Lower lobe of right lung (tissue), 2 donors: ENCODE data around the gene ATP4A. TPM values are rescaled to one million over a fixed set of nuclear protein-coding genes. Genes with fewer than 3 reads are reported as not detected.
"Not testable (repeated sequence)": the region's sequence is repeated elsewhere in the genome, so short reads cannot be mapped to it uniquely, and the experiment has no call there.

Source experiments
- ATAC-seq, 2 donors: fragments of 200-7000 bp; cut with Tn5 transposase; one replicate each; pipeline ENCODE4 v1.9.1; 2020 to 2022; ENCODE audit warnings: mild to moderate bottlenecking in 2 of 2, moderate library complexity in 2 of 2
- DNase-seq: peaks from one replicate; pipeline ENCODE4 v3.0.0-alpha.2; 2020
- H3K27ac ChIP-seq: fragments of 200-600 bp; one replicate; pipeline ENCODE4 v1.8.0; 2022
- H3K27me3 ChIP-seq: fragments of 200-600 bp; one replicate; pipeline ENCODE4 v1.8.0; 2022; ENCODE audit warnings: low read depth
- H3K36me3 ChIP-seq: fragments of 200-600 bp; one replicate; pipeline ENCODE4 v1.8.0; 2022; ENCODE audit warnings: mild to moderate bottlenecking
- H3K4me1 ChIP-seq: fragments of 200-600 bp; one replicate; pipeline ENCODE4 v1.8.0; 2022
- H3K4me3 ChIP-seq: fragments of 200-600 bp; one replicate; pipeline ENCODE4 v1.8.0; 2022; ENCODE audit warnings: mild to moderate bottlenecking
- H3K9me3 ChIP-seq: fragments of 200-600 bp; one replicate; pipeline ENCODE4 v1.8.0; 2022
- intact Hi-C: fragments of 100-400 bp; cut with DNase I; formaldehyde crosslinking; loops from one replicate; pipeline ENCODE4 v1.11.0; 2022
- total RNA-seq: library from RNA; stranded (reverse); fragmentation: NEBNext Ultra II Directional; extraction: Animal tissue kit (Norgen Biotek cat#: 25700); gene quantifications from one replicate; pipeline ENCODE4 v1.2.1, GENCODE V29; 2021
- TF ChIP-seq, protein P1 (sequence below): fragments of 200-600 bp; IDR thresholded peaks from one replicate; pipeline ENCODE4 v1.8.0; 2022; ENCODE audit warnings: antibody characterized with exemption, mild to moderate bottlenecking
- donor health status: DM: no; HTN: yes; CAD: no; lungs with severe emphysema.

Gene ATP4A
- total RNA-seq, 1 donor from 2014 or later = not detected

DNA sequence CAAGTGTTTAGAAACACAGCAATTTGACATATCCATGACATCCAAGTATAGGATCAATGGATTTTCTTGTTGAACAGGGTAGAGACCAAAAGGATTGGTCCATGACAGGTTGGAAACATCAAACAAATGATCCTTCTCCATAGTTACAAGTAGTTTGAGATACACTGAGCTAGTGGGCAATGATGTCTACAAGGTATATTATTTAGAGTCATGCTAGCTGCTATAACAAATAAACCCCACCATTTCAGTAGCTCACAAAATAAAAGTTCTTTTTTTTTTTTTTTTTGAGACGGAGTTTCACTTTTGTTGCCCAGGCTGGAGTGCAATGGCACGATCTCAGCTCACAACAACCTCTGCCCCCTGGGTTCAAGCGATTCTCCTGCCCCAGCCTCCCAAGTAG, 44.2 kb upstream of the ATP4A start:
- no peak overlapping the region for H3K27ac ChIP-seq
- H3K9me3 ChIP-seq = peaks cover 6% of the 10 kb centered on the region
- H3K4me1 ChIP-seq = peaks cover 6% of the 10 kb centered on the region
- no peak overlapping the region for H3K4me3 ChIP-seq
- intact Hi-C loops = no loop called here
- ATAC-seq = no peak
- H3K36me3 ChIP-seq = no peaks in the 10 kb centered on the region
- TF ChIP-seq, protein P1, sequence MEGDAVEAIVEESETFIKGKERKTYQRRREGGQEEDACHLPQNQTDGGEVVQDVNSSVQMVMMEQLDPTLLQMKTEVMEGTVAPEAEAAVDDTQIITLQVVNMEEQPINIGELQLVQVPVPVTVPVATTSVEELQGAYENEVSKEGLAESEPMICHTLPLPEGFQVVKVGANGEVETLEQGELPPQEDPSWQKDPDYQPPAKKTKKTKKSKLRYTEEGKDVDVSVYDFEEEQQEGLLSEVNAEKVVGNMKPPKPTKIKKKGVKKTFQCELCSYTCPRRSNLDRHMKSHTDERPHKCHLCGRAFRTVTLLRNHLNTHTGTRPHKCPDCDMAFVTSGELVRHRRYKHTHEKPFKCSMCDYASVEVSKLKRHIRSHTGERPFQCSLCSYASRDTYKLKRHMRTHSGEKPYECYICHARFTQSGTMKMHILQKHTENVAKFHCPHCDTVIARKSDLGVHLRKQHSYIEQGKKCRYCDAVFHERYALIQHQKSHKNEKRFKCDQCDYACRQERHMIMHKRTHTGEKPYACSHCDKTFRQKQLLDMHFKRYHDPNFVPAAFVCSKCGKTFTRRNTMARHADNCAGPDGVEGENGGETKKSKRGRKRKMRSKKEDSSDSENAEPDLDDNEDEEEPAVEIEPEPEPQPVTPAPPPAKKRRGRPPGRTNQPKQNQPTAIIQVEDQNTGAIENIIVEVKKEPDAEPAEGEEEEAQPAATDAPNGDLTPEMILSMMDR = no peak
- DNase-seq = no peak
- no peaks in the 10 kb centered on the region for H3K27me3 ChIP-seq

DNA sequence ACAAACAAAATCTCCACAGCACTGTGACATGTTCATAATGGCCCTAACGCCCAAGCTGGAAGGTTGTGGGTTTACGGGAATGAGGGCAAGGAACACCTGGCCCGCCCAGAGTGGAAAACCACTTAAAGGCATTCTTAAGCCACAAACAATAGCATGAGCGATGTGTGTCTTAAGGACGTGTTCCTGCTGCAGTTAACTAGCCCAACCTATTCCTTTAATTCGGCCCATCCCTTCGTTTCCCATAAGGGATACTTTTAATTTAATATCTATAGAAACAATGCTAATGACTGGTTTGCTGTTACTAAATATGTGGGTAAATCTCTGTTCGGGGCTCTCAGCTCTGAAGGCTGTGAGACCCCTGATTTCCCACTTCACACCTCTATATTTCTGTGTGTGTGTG, 43.7 kb upstream of the ATP4A start:
- H3K9me3 ChIP-seq, H3K27ac ChIP-seq, ATAC-seq, H3K4me3 ChIP-seq, H3K36me3 ChIP-seq, intact Hi-C loops, H3K4me1 ChIP-seq, DNase-seq, H3K27me3 ChIP-seq: not testable (repeated sequence)

DNA sequence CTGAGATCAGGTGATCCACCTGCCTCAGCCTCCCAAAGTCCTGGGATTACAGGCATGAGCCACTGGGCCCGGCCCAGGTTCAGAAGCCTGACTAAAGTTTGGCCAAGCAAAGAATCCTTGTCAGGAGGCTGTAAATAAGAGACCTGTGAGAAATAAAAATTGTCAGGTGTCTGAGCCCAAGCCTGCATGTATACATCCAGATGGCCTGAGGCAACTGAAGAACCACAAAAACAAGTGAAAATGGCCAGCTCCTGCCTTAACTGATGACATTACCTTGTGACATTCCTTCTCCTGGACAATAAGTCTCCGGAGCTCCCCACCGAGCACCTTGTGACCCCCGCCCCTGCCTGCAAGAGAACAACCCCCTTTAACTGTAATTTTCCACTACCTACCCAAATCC, 41.0 kb upstream of the ATP4A start:
- H3K4me1 ChIP-seq, H3K4me3 ChIP-seq, H3K27me3 ChIP-seq, DNase-seq, H3K27ac ChIP-seq, intact Hi-C loops, H3K9me3 ChIP-seq, H3K36me3 ChIP-seq, ATAC-seq: not testable (repeated sequence)

DNA sequence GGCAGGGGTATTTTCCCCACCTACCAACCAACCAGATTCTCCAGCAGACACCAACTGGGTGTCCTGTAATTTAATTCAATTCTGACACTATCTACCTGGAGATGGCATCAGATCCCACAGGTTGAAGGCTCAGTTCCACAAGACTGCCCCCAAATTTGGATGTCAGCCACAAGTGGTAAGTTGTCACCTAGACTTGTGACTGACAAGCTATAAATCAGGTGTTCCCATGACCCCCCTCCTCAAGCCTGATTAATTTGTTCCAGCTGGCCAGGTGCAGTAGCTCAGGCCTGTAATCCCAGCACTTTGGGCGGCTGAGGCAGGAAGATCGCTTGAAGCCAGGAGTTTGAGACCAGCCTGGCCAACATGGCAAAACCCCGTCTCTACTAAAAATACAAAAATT, 38.5 kb upstream of the ATP4A start:
- H3K9me3 ChIP-seq = no peaks in the 10 kb centered on the region
- no peaks in the 10 kb centered on the region for H3K27me3 ChIP-seq
- TF ChIP-seq, protein P1 = no peak
- no peaks in the 10 kb centered on the region for H3K36me3 ChIP-seq
- no peak for DNase-seq
- ATAC-seq = no peak
- intact Hi-C loops = no loop called here
- H3K4me3 ChIP-seq = no peak overlapping the region
- H3K27ac ChIP-seq = no peak overlapping the region
- no peaks in the 10 kb centered on the region for H3K4me1 ChIP-seq

DNA sequence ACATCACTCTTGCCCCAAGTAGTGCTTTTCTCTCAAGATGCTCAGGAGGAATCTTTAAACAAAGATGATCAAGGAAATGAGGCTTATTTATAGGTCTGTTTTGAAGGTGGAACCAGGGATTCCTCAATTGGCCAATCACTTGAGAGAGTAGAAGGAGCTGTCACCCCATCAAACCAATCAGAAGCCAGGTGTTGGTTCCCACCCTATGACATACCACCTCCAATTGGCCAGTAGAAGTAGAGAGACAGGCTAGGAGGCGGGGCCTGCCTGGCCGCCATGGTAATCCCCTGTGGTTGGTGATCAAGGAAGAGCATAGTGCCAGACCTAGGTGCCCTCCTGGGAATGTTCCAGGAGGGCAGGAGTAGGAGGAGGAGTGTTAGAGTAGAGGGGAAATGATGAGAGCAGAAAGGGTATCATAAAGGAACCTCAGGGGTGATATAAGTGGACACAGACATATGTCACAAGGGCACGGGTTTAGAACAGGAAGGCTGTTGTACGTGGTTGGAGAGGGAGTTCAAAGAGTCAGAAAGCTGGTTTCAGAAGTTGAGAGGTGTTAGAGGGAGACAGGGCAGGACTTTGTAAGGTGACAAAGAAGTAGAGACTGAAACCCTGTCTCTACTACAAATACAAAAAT, 33.0 kb upstream of the ATP4A start:
- ATAC-seq = no peak
- Histone ChIP-seq H3K36me3 (no peaks in the 10 kb centered on the region), H3K27me3 (peaks cover 12% of the 10 kb centered on the region), H3K27ac (no peak overlapping the region), H3K4me1 (no peaks in the 10 kb centered on the region), H3K4me3 (no peak overlapping the region), H3K9me3 (no peaks in the 10 kb centered on the region)
- intact Hi-C loops = no loop called here
- TF ChIP-seq, protein P1 = no peak
- no peak for DNase-seq

DNA sequence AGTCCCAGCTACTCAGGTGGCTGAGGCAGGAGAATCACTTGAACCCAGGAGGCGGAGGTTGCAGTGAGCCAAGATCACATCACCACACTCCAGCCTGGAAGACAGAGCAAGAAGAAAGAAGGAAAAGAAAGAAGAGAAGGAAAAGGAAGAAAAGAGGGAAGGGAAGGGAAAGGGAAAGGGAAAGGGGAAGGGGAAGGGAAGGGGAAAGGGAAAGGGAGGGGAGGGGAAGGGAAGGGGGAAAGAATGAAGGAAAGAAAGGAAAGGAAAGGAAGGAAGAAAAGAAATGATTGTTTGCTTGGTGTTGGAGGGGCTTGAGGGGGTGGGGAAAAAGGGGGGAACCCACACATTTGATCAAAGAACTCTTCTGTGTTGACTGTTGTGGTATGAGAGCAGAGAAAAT, 32.5 kb upstream of the ATP4A start:
- TF ChIP-seq, protein P1 = no peak
- peaks cover 12% of the 10 kb centered on the region for H3K27me3 ChIP-seq
- ATAC-seq (no peak), DNase-seq (no peak)
- no peaks in the 10 kb centered on the region for H3K36me3 ChIP-seq
- no peak overlapping the region for H3K27ac ChIP-seq
- H3K9me3 ChIP-seq = no peaks in the 10 kb centered on the region
- H3K4me3 ChIP-seq = no peak overlapping the region
- intact Hi-C loops = no loop called here
- H3K4me1 ChIP-seq = no peaks in the 10 kb centered on the region

DNA sequence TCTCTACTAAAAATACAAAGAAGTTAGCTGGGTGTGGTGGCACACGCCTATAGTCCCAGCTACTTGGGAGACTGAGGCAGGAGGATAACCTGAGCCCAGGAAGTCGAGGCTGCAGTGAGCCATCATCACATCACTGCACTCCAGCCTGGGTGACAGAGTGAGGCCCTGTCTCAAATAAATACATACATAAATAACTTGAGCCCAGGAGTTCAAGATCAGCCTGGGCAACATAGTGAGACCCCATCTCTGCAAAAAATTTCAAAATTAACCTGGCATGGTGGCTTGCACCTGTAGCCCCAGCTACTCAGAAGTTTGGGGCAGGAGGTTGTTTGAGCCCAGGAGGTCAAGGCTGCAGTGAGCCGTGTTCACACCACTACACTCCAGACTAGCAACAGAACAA, 31.6 kb upstream of the ATP4A start:
- peaks cover 12% of the 10 kb centered on the region for H3K27me3 ChIP-seq
- intact Hi-C loops, DNase-seq, H3K36me3 ChIP-seq, H3K4me3 ChIP-seq, H3K27ac ChIP-seq, ATAC-seq, H3K9me3 ChIP-seq, H3K4me1 ChIP-seq: not testable (repeated sequence)
